Ovary (tissue), 9 donors: ENCODE measurements around the gene USP30. TPM values are rescaled to one million over a fixed set of nuclear protein-coding genes. Genes with fewer than 3 reads are reported as not detected.

ENCODE experiments used
- DNase-seq, 5 donors: peaks; one replicate each; pipeline ENCODE4 v3.0.0-alpha.2; 2019 to 2020
- H3K27ac ChIP-seq, 2 donors: fragments of 200-600 bp; one replicate each; pipeline versions ENCODE4 v1.5.1 to v1.8.0; 2019 to 2022
- H3K27me3 ChIP-seq: fragments of 200-600 bp; one replicate; pipeline ENCODE4 v1.8.0; 2022
- H3K36me3 ChIP-seq: fragments of 200-600 bp; sonication (generic); one replicate; pipeline ENCODE4 v1.5.1; 2019
- H3K4me1 ChIP-seq: one replicate; pipeline ENCODE4 v1.8.1; 2013; ENCODE audit warnings: mild to moderate bottlenecking, moderate library complexity; ENCODE audit not compliant: insufficient read depth
- H3K4me3 ChIP-seq: fragments of 200-600 bp; sonication (generic); one replicate; pipeline ENCODE4 v1.5.1; 2017
- H3K9me3 ChIP-seq, 2 donors: fragments of 200-600 bp in 1 of 2; sonication (generic) in 1 of 2; one replicate each; pipeline versions ENCODE4 v1.5.1 to v1.8.1; 2013 to 2019; ENCODE audit warnings: mild to moderate bottlenecking in 1 of 2, moderate library complexity in 1 of 2
- CTCF ChIP-seq, 3 donors: fragments of 450-650 bp in 2 of 3; fragments of 200-600 bp in 1 of 3; IDR thresholded peaks; one replicate each; pipeline versions ENCODE4 v1.5.1 to v1.8.0; 2016 to 2022; ENCODE audit warnings: antibody characterized with exemption in 3 of 3, mild to moderate bottlenecking in 1 of 3
- EP300 ChIP-seq: sonication (generic); formaldehyde crosslinking; IDR thresholded peaks from one replicate; pipeline ENCODE4 v1.6.1; 2017; ENCODE audit warnings: antibody characterized with exemption
- POLR2A ChIP-seq: fragments of 450-650 bp; IDR thresholded peaks from one replicate; pipeline ENCODE4 v1.6.1; 2017; ENCODE audit warnings: antibody characterized with exemption, mild to moderate bottlenecking, moderate library complexity
- WGBS, 3 donors: extraction: QIAGEN DNeasy Blood & Tissue Kit in 1 of 3; methylation state at CpG; one replicate each; pipeline versions ENCODE4 v1.1.5 to v1.1.7; 2013 to 2017; 5-methylcytosine and 5-hydroxymethylcytosine counted together
- intact Hi-C, 4 donors: fragments of 100-400 bp; cut with DNase I; formaldehyde crosslinking; loops; one replicate each; pipeline versions ENCODE4 v1.11.0 to v1.15.1; 2022 to 2023
- polyA plus RNA-seq, 2 donors: library from polyadenylated mRNA; stranded (reverse); fragments of 200-250 nt in 1 of 2; fragments of 350-450 nt in 1 of 2; fragmentation: Illumina TruSeq in 1 of 2; extraction: RNeasy Lipid Tissue Mini Kit (QIAGEN cat#74804) in 1 of 2; gene quantifications; one replicate each; pipeline ENCODE4 v1.2.3, GENCODE V29; 2013 to 2014
- total RNA-seq, 7 donors: library from RNA; depleted of rRNA in 2 of 7; stranded (reverse); fragments of >200 nt in 2 of 7; fragmentation: NEBNext Ultra II Directional in 3 of 7; extraction: Animal tissue kit (Norgen Biotek cat#: 25700) in 3 of 7; gene quantifications; one replicate each; pipeline versions ENCODE4 v1.1.0 to v1.2.4, GENCODE V29; 2016 to 2023
- donor health status: DM: no; HTN: no; CAD: no; lungs with moderate emphysema.
- donor health status: DM: no; HTN: no; CAD: no.
- donor health status: Bipolar disorder and iron deficiency.
- donor health status: DM: yes; HTN: yes; CAD: no.
- donor health status: DM: no; HTN: no; CAD: no.
- donor health status: DM: yes; HTN: yes; CAD: no.

The USP30 gene
- total and polyA plus RNA-seq, 9 donors: 11.8 to 27.1 (median 21.0) TPM

DNA sequence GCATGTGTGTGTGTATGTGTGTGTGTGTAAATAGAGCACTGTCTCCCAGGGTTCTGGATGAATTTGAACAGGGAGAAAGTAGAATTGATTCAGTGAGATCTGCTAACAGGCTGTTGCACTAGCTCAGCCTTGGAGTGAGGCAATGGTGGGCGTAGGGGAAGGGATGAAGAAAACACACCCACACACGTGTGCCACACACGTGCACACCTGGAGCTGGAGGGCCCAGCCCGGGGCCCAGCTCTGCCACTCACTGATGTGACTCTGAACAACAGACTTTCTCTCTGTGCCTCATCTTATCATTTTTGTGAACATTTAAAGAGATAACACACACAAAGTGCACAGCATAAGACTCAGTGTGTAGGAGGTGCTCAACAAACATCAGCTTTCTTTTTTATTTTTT, 68.2 kb downstream of the USP30 start:
- Histone ChIP-seq H3K4me1 (peaks cover 11% of the 10 kb centered on the region), H3K4me3 (no peak overlapping the region), H3K27ac (no peak overlapping the region), H3K27me3 (no peaks in the 10 kb centered on the region), H3K36me3 (no peaks in the 10 kb centered on the region), H3K9me3 (no peaks in the 10 kb centered on the region)
- WGBS, 3 donors: 72 to 81% (median 76%) methylated on average over 4 of the region's 4 CpGs
- TF ChIP-seq CTCF (IDR thresholded peaks at IDR 0.05) (no peak), POLR2A (no peak), EP300 (no peak)
- intact Hi-C loops: no loop called here
- no peak for DNase-seq

DNA sequence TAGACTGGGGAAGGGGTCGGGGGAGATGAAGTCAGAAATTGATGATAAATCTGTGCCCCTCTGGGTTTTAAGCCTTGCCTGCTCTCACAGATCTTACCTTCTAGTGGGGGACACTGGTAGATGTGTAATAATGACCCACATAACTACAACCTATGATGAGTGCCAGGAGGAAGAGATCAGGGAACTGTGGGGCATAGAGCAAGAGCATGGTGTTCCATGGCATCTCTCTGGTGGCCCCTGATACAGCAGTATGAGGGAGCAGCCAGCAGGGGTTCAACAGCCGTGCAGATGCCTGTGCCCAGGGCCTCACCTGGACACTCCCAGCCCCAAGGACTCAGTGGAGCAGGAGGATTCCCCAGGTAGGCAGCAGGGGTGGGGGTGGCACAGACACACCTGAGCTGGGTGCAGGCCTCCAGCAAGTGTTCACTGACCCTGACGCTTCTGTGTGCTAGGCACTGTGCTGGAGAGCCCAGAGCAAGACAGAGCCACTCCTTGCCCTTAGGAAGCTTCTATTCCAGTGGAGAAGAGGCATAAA, 69.0 kb downstream of the USP30 start:
- no peak overlapping the region for H3K27ac ChIP-seq
- no peaks in the 10 kb centered on the region for H3K9me3 ChIP-seq
- no peak for DNase-seq
- intact Hi-C loops: no loop called here
- TF ChIP-seq CTCF (IDR thresholded peaks at IDR 0.05) (no peak), EP300 (no peak), POLR2A (no peak)
- H3K4me3 ChIP-seq: no peak overlapping the region
- H3K27me3 ChIP-seq: no peaks in the 10 kb centered on the region
- peaks cover 3% of the 10 kb centered on the region for H3K4me1 ChIP-seq
- H3K36me3 ChIP-seq: no peaks in the 10 kb centered on the region
- 90 to 93% (median 92%) methylated on average over 2 to 3 of the region's 3 CpGs for WGBS, 3 donors

- WGBS, 3 donors: 80 to 81% (median 81%) methylated on average over 12 of the region's 12 CpGs
- Histone ChIP-seq H3K9me3 (no peaks in the 10 kb centered on the region), H3K27ac (no peak overlapping the region), H3K27me3 (no peaks in the 10 kb centered on the region), H3K36me3 (no peaks in the 10 kb centered on the region), H3K4me1 (no peaks in the 10 kb centered on the region), H3K4me3 (no peak overlapping the region)
- DNase-seq: no peak
- TF ChIP-seq EP300: no peak
- TF ChIP-seq CTCF (IDR thresholded peaks at IDR 0.05): no peak
- no peak for TF ChIP-seq POLR2A
- intact Hi-C loops: no loop called here
Observed at GRCh38 chr12:109124878-109125648, 72.7 kb downstream of the USP30 start.

GRCh38 chr12:109125791-109126190, 73.4 kb downstream of the USP30 start:
- Histone ChIP-seq H3K36me3 (no peaks in the 10 kb centered on the region), H3K27ac (no peak overlapping the region), H3K4me3 (no peak overlapping the region), H3K4me1 (no peaks in the 10 kb centered on the region), H3K27me3 (no peaks in the 10 kb centered on the region), H3K9me3 (no peaks in the 10 kb centered on the region)
- intact Hi-C loops: no loop called here
- TF ChIP-seq CTCF (IDR thresholded peaks at IDR 0.05) (no peak), POLR2A (no peak), EP300 (no peak)
- 91 to 95% (median 93%) methylated on average over 7 of the region's 7 CpGs for WGBS, 3 donors
- no peak for DNase-seq
